Nephron progenitor cell (in vitro differentiated cells): ENCODE results near the gene ACADVL.

ENCODE experiments used
- DNase-seq: peaks from one replicate; pipeline ENCODE4 v3.0.0; 2021
- H3K27ac Mint-ChIP-seq: 2 replicates; pipeline ENCODE4 v1.8.0; 2021; ENCODE audit warnings: mild to moderate bottlenecking, moderate library complexity, mixed read lengths
- H3K27me3 Mint-ChIP-seq: 2 replicates; pipeline ENCODE4 v1.8.0; 2021; ENCODE audit warnings: mild to moderate bottlenecking, low read depth, mixed read lengths; ENCODE audit not compliant: poor library complexity
- H3K36me3 Mint-ChIP-seq: 2 replicates; pipeline ENCODE4 v1.8.0; 2021; ENCODE audit warnings: low read depth, mixed read lengths
- H3K4me1 Mint-ChIP-seq: 2 replicates; pipeline ENCODE4 v1.8.0; 2021; ENCODE audit warnings: mixed read lengths
- H3K4me3 Mint-ChIP-seq: 2 replicates; pipeline ENCODE4 v1.8.0; 2021; ENCODE audit warnings: mild to moderate bottlenecking, moderate library complexity, mixed read lengths
- H3K9me3 Mint-ChIP-seq: 2 replicates; pipeline ENCODE4 v1.8.0; 2021; ENCODE audit warnings: mild to moderate bottlenecking, moderate library complexity, mixed read lengths
- TF ChIP-seq, protein P1 (sequence below): fragments of 200-600 bp; sonication (generic); IDR thresholded peaks from 2 replicates; pipeline ENCODE4 v1.5.0; 2021; ENCODE audit warnings: antibody characterized with exemption

The ACADVL gene

DNA sequence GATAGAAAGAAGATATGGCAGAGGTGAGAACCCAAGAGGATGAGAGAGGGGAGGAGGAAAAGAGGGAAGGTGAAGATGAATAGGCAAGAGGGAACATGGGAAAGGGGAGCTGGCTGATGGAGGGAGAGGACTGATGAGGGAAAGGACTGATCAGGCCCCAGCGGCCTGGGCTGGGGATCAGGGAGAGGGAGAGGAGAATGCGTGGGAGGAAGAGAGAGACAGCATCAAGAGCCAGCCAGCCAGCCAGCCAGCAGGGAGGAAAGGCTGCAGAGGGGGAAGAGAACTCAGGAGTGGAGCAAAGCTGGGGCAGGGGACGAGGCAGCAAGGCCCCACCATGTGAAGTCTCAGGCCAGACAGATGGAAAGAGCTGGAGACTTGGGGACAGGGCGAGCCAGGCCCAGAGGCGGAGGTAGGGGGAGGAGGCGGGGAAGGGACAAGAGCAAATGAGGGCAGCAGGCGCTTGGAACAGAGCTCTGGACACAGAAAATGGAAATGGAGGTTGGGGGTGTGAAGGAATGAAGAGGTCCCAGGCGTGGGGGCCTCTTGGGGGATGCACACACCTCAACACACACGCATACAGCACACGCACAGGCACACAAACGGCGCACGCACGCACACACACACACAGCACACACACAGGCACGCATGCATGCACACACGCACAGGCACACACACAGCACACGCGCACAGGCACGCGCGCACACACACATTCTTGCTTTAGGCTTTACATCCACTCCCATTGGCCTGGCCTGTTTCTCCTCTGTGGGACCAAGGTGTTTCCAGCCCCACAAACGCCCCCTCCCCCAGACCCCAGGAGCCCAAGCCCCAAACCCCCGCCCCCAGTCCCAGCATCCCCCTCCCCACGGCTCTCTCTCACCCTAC lies 12.4 kb upstream of the ACADVL start:
- Mint-ChIP-seq H3K4me1 (peaks cover 83% of the 10 kb centered on the region), H3K9me3 (no peaks in the 10 kb centered on the region), H3K27ac (peak overlapping the region; percentile 97), H3K27me3 (no peaks in the 10 kb centered on the region), H3K4me3 (peak overlapping the region; percentile 79), H3K36me3 (peaks cover 18% of the 10 kb centered on the region)
- no peak for DNase-seq
- TF ChIP-seq, protein P1, sequence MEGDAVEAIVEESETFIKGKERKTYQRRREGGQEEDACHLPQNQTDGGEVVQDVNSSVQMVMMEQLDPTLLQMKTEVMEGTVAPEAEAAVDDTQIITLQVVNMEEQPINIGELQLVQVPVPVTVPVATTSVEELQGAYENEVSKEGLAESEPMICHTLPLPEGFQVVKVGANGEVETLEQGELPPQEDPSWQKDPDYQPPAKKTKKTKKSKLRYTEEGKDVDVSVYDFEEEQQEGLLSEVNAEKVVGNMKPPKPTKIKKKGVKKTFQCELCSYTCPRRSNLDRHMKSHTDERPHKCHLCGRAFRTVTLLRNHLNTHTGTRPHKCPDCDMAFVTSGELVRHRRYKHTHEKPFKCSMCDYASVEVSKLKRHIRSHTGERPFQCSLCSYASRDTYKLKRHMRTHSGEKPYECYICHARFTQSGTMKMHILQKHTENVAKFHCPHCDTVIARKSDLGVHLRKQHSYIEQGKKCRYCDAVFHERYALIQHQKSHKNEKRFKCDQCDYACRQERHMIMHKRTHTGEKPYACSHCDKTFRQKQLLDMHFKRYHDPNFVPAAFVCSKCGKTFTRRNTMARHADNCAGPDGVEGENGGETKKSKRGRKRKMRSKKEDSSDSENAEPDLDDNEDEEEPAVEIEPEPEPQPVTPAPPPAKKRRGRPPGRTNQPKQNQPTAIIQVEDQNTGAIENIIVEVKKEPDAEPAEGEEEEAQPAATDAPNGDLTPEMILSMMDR = no peak

DNA sequence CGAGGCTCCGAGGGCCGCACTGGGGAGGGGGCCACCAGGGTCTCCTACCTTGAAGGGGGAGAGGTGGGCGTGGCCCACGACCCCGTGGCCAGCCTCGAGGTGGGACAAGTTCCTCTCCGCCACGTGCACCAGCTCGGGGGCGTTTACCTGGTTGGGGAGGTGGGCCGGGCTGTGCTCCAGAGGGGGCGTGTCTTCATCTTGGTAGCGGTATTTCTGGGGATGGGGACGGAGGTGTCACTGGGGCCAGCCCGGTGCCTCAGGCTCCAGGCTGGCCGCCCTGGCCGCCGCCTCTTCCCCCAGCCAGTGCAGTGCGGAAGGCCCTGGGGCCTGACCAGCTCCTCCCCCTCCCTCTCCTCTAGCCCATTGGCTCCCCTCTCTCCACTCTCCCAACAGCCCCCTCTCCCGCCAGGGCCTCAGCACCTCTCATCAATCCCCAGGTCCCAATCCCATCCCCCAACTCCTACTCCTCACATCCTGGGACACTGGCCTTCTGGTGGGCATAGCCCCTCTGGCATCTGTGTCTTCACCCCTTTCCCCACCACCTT lies 11.6 kb upstream of the ACADVL start:
- TF ChIP-seq, protein P1 = no peak
- Mint-ChIP-seq H3K27me3 (no peaks in the 10 kb centered on the region), H3K4me3 (peak overlapping the region; percentile 79), H3K36me3 (peaks cover 10% of the 10 kb centered on the region), H3K9me3 (no peaks in the 10 kb centered on the region), H3K27ac (peak overlapping the region; percentile 89), H3K4me1 (peaks cover 87% of the 10 kb centered on the region)
- DNase-seq = peak; percentile 57

DNA sequence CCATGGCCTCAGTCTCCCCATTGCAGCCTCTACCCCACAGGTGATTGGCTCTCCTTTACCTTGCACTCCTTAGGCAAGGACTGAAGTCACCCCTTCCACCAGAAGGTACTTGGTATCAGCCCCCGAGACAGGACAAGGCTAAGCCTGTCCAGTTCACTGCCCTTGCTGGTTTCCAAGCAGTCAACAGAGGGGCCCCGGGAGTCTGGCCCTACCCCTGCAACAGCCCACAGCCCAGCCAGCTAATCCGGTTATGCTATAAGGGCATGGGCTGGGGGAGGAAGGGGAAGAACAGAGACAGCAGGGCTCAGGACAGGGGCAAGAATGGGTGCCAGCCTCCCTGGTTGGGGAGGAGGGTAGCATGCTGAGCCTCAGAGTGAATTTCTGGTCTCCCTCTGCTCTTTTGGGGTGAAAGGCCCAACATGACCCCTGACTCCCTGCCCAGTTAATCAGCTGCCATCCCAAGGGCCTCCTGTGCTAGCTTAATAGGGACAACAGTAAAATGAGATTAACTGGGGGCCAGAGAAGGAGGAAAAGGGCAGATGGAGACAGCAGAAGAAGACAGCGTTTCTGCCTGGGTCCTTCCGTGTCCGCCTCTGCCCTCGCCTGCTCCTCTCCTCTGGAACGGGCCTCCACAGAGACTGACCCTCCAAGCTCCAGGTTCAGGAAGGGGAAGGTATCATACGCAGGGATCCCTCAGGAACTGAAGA lies 10.8 kb upstream of the ACADVL start:
- TF ChIP-seq, protein P1 = no peak
- Mint-ChIP-seq H3K4me1 (peaks cover 92% of the 10 kb centered on the region), H3K27ac (peak overlapping the region; percentile 89), H3K36me3 (peaks cover 8% of the 10 kb centered on the region), H3K27me3 (no peaks in the 10 kb centered on the region), H3K9me3 (no peaks in the 10 kb centered on the region), H3K4me3 (peak overlapping the region; percentile 79)
- no peak for DNase-seq

DNA sequence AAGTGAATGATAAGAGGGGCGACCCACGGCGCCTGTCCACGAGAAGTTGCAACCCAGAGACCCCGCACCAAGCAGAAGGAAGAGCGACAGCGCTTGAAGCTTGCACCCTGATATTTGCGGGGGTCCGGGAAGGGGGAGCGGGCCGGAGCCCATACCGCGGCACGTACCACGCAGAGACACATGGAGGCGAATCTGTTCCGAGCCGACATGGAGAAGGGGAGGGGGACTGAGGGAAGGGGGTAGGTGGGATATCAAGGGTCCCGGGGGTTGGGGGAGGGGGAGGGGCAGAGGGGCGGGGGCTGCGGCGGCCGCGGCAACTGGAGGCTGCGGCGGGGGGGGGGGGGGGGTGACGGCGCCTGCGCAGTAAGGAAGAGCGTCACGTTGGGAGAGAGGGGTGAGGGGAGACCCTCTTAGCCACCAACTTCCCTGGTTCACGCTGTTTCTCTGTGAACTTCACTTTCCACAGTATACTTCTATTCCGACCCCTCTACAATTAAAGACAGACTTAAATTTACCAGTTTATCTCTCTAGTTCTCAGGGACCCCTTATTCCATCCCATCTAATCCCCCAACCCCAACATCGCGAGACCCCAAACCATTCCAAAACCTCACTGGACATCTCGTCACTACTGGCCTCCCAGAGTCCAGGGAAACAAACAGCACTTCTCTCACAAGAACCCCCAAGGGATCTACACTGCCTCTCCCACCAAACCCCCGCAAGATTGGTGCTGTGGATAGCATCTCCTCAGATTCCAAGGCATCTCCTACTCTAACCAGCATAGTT lies 8.1 kb upstream of the ACADVL start:
- H3K36me3 Mint-ChIP-seq = peaks cover 6% of the 10 kb centered on the region
- H3K27ac Mint-ChIP-seq = peak overlapping the region; percentile 72
- peaks cover 90% of the 10 kb centered on the region for H3K4me1 Mint-ChIP-seq
- H3K9me3 Mint-ChIP-seq = no peaks in the 10 kb centered on the region
- TF ChIP-seq, protein P1 = no peak
- peak overlapping the region; percentile 83 for H3K4me3 Mint-ChIP-seq
- H3K27me3 Mint-ChIP-seq = no peaks in the 10 kb centered on the region
- DNase-seq = no peak

DNA sequence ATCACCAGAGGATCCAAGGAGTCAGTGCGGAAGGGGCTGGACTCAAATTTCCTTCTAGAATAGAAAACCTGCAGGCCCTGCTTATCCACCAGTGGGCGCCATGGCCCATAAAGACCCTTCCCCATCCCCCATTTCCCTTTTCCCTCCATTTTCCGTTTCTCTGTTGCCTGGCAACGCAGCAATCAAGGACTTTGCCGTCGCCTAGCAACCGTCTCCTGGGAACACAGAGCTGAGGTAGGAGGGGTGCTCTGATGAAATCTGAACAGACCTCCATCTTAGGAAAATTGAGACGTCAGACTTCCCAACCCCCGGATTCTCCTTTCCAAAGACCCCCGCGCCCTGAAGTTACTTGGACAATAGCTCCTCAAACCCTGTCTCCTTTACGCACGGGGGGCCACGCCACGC lies 5.8 kb upstream of the ACADVL start:
- peak; percentile 94 for DNase-seq
- H3K4me1 Mint-ChIP-seq = peaks cover 90% of the 10 kb centered on the region

More for the DNA sequence above, 5.8 kb upstream of the ACADVL start:
- Mint-ChIP-seq H3K4me3 (peak overlapping the region; percentile 83), H3K36me3 (peaks cover 6% of the 10 kb centered on the region), H3K9me3 (no peaks in the 10 kb centered on the region), H3K27ac (peak overlapping the region; percentile 99), H3K27me3 (no peaks in the 10 kb centered on the region)
- TF ChIP-seq, protein P1 = peak; percentile 81
